Stimulated activated CD4-positive, alpha-beta T cell treated with anti-CD3 and anti-CD28 coated beads, Interleukin-4, amount 100 ng/mL, for 48 hours (primary cell): ENCODE data around the gene SMAP1.

Experiments used
- DNase-seq, 2 donors: peaks; one replicate each; pipeline ENCODE4 v3.0.0-alpha.2; 2020; ENCODE audit warnings: low read depth in 2 of 2

SMAP1 gene

GRCh38 chr6:70889270-70889669 lies 221.6 kb downstream of the SMAP1 start:
- DNase-seq: no peak

GRCh38 chr6:70894001-70894400 lies 226.3 kb downstream of the SMAP1 start:
- DNase-seq: no peak

DNA sequence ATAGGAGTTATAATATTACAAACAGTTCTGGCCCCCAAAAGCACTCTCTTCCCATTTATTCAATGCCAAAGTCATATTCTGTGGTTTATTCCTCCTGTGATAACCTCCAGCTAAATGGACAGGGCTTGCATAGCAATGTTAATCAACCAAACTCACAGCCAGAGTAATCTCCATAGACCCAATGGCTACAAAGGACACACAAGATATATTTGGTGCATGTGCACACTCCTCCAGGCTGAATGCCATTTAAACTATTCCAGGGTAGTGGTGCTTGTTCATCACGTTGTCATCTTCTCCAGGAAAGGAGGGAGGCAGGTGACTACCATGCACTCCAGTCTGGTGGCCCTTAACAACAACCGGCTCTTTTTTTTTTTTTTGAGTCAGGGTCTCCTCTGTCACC lies 232.4 kb downstream of the SMAP1 start:
- no peak for DNase-seq

DNA sequence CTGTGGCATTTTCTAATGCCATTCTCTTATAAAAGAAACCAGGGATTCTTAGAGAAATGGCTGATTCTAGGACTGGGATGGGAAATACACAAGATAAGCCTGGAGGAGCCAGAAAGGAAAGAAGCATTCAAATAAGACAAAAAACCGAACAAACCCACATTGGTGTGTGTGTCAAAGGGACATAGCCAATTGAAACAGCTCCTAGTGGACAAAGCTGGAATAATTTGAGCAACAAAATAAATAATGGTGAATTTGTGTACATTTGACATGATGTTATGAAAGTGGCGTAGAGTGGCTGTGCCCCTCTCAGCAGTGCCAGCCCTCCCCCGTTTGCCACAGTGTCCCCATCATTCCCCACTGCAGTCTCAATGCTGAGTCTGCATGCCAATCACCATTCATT lies 233.6 kb downstream of the SMAP1 start:
- no peak for DNase-seq

- no peak for DNase-seq
These were observed 236.2 kb downstream of the SMAP1 start for GRCh38 chr6:70903665-70904452.

DNA sequence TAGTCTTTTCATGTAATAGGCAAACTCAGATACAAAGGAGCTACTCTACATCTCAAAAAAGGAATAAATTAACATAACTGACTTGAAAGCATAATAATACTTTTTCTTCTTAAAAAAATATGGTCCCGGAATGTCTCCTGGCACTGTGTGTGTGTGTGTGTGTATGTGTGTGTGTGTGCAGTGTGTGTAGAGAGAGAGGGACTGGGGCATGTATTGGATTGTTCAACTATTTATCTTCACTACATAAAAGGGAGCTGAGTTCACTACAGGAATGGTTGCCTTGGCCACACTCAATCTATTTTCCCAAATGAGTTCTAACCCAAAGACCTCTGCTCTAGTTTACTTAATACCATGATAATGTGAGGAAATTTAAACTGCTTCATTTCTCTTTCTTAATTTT lies 238.1 kb downstream of the SMAP1 start:
- DNase-seq: no peak
